Smooth muscle cell (in vitro differentiated cells): ENCODE data around the gene DLGAP1. TPM values are rescaled to one million over a fixed set of nuclear protein-coding genes. Genes with fewer than 3 reads are reported as not detected.

Experiments used
- DNase-seq: peaks from one replicate; lab custom pipeline; 2025; ENCODE audit not compliant: unreplicated experiment; lab: John Stamatoyannopoulos, UW
- H2AFZ ChIP-seq: fragments of 200-600 bp; sonication (generic); 2 replicates; pipeline ENCODE4 v1.6.0; 2016; ENCODE audit warnings: antibody characterized with exemption, low read depth, mild to moderate bottlenecking
- H3F3A ChIP-seq: fragments of 200-600 bp; sonication (generic); 2 replicates; pipeline ENCODE4 v1.6.0; 2017; ENCODE audit warnings: antibody characterized with exemption, low read depth
- H3K27ac ChIP-seq: fragments of 200-600 bp; sonication (generic); 2 replicates; pipeline ENCODE4 v1.5.1; 2016; ENCODE audit warnings: low read depth, mild to moderate bottlenecking
- H3K27me3 ChIP-seq: fragments of 200-600 bp; sonication (generic); 2 replicates; pipeline ENCODE4 v1.6.1; 2016; ENCODE audit warnings: low read depth, mild to moderate bottlenecking
- H3K36me3 ChIP-seq: fragments of 200-600 bp; sonication (generic); 2 replicates; pipeline ENCODE4 v1.5.1; 2016; ENCODE audit warnings: low read depth
- H3K4me1 ChIP-seq: fragments of 200-600 bp; sonication (generic); 2 replicates; pipeline ENCODE4 v1.5.1; 2016; ENCODE audit warnings: low read depth
- H3K4me2 ChIP-seq: fragments of 200-600 bp; sonication (generic); 2 replicates; pipeline ENCODE4 v1.6.0; 2016; ENCODE audit warnings: mild to moderate bottlenecking
- H3K4me3 ChIP-seq: fragments of 200-600 bp; sonication (generic); 2 replicates; pipeline ENCODE4 v1.5.1; 2016; ENCODE audit warnings: mild to moderate bottlenecking
- H3K79me2 ChIP-seq: fragments of 200-600 bp; sonication (generic); 2 replicates; pipeline ENCODE4 v1.6.0; 2016; ENCODE audit warnings: low read depth, mild to moderate bottlenecking
- H3K9ac ChIP-seq: fragments of 200-600 bp; sonication (generic); 2 replicates; pipeline ENCODE4 v1.6.0; 2016; ENCODE audit warnings: low read depth
- H3K9me3 ChIP-seq: fragments of 200-600 bp; sonication (generic); replicated peaks from 2 replicates; pipeline ENCODE4 v1.5.1; 2016; ENCODE audit warnings: low read depth
- H4K20me1 ChIP-seq: fragments of 200-600 bp; sonication (generic); 2 replicates; pipeline ENCODE4 v1.6.0; 2016; ENCODE audit warnings: low read depth
- CTCF ChIP-seq: fragments of 200-600 bp; sonication (generic); IDR thresholded peaks from 2 replicates; pipeline ENCODE4 v1.5.1; 2017; ENCODE audit warnings: borderline replicate concordance, mild to moderate bottlenecking, antibody characterized with exemption; ENCODE audit not compliant: insufficient read depth, poor library complexity, severe bottlenecking
- WGBS: methylation state at CpG from one replicate; pipeline ENCODE4 v1.1.7; 2016; ENCODE audit warnings: low lambda C conversion rate; 5-methylcytosine and 5-hydroxymethylcytosine counted together
- polyA plus RNA-seq: library from polyadenylated mRNA; unstranded; fragments of >200 nt; fragmentation: Nextera tagmentation; extraction: Ambion mirVana; gene quantifications from 2 replicates; pipeline ENCODE4 v1.2.1, GENCODE V29; 2016
- total RNA-seq: library from RNA; depleted of rRNA; stranded (reverse); fragments of >200 nt; gene quantifications from 2 replicates; pipeline ENCODE4 v1.2.3, GENCODE V29; 2014

DLGAP1 gene
- total and polyA plus RNA-seq, 2 experiments from 2014 or later, result 2.6 to 11.3 TPM

- Histone ChIP-seq H3K9me3 (no peaks in the 10 kb centered on the region), H3K4me3 (peak overlapping the region; percentile 95), H3F3A (peaks cover 25% of the 10 kb centered on the region), H3K4me1 (peaks cover 37% of the 10 kb centered on the region), H3K9ac (peak overlapping the region; percentile 99), H3K79me2 (peaks cover 69% of the 10 kb centered on the region), H4K20me1 (peaks cover 50% of the 10 kb centered on the region), H2AFZ (no peak overlapping the region), H3K27ac (peak overlapping the region; percentile 99), H3K36me3 (no peaks in the 10 kb centered on the region), H3K27me3 (no peaks in the 10 kb centered on the region), H3K4me2 (peak overlapping the region; percentile 92)
- no peak for TF ChIP-seq CTCF
- under 1% methylated on average over 43 of the region's 53 CpGs for WGBS
- no peak for DNase-seq
Measured at GRCh38 chr18:3451989-3452749, 1002.9 kb downstream of the DLGAP1 start.

- Histone ChIP-seq H3K4me2 (peak overlapping the region; percentile 92), H2AFZ (no peak overlapping the region), H3K79me2 (peaks cover 61% of the 10 kb centered on the region), H3K27ac (peak overlapping the region; percentile 99), H3K4me1 (peaks cover 42% of the 10 kb centered on the region), H4K20me1 (peaks cover 42% of the 10 kb centered on the region), H3K9ac (peak overlapping the region; percentile 99), H3K27me3 (no peaks in the 10 kb centered on the region), H3K36me3 (no peaks in the 10 kb centered on the region), H3K4me3 (peak overlapping the region; percentile 95), H3K9me3 (no peaks in the 10 kb centered on the region), H3F3A (peaks cover 25% of the 10 kb centered on the region)
- under 1% methylated on average over 50 of the region's 50 CpGs for WGBS
- DNase-seq, result peak; percentile 78
- no peak for TF ChIP-seq CTCF
Measured at GRCh38 chr18:3451183-3451988, 1003.7 kb downstream of the DLGAP1 start.

- no peaks in the 10 kb centered on the region for H3K27me3 ChIP-seq
- H2AFZ ChIP-seq, result no peak overlapping the region
- DNase-seq, result no peak
- no peaks in the 10 kb centered on the region for H3K9me3 ChIP-seq
- H3K79me2 ChIP-seq, result peaks cover 55% of the 10 kb centered on the region
- peak overlapping the region; percentile 95 for H3K4me3 ChIP-seq
- H3F3A ChIP-seq, result peaks cover 20% of the 10 kb centered on the region
- H3K4me2 ChIP-seq, result peak overlapping the region; percentile 92
- TF ChIP-seq CTCF, result no peak
- H3K27ac ChIP-seq, result peak overlapping the region; percentile 99
- 1% methylated on average over 29 of the region's 30 CpGs for WGBS
- H3K9ac ChIP-seq, result peak overlapping the region; percentile 99
- peaks cover 41% of the 10 kb centered on the region for H3K4me1 ChIP-seq
- no peaks in the 10 kb centered on the region for H3K36me3 ChIP-seq
- peaks cover 36% of the 10 kb centered on the region for H4K20me1 ChIP-seq
Measured at GRCh38 chr18:3450799-3451182, 1004.3 kb downstream of the DLGAP1 start.
